ENCODE data around the gene ANKMY1. TPM values are rescaled to one million over a fixed set of nuclear protein-coding genes. Genes with fewer than 3 reads are reported as not detected.

The ANKMY1 gene
- total RNA-seq, 1 experiment from 2014 or later: 28.3 TPM

DNA sequence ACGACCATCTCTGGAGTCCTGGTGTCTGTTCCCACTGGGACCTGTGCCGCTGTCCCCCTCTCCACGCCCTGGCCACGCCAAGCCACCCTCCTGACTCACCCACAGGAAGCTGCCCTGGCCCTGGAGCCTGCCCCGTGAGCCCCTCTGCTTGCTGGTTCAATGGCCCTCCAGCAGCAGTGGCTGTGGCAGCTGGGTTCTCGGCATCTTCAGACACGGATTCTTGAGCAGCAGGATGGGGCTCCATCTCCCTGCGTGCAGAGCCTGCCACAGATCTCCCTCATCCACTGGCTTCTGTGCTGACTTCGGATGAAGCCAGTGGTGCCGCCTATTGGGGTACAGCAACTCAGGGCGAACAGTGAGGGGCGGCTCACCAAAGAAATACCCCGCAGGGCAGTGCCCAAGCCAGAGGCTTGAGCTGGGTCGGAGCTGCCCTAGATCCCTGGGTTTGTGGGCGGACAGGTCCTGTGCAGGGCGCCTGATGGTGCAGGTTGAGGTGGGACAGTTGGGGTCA lies 42.7 kb upstream of the ANKMY1 start (continued):
- TF ChIP-seq RAD21 (IDR thresholded peaks at IDR 0.05; ENCODE audit: low read depth): no peak
- no peak for TF ChIP-seq FOSL1 (IDR thresholded peaks at IDR 0.05; ENCODE audit: low read depth)
- TF ChIP-seq, protein P1, sequence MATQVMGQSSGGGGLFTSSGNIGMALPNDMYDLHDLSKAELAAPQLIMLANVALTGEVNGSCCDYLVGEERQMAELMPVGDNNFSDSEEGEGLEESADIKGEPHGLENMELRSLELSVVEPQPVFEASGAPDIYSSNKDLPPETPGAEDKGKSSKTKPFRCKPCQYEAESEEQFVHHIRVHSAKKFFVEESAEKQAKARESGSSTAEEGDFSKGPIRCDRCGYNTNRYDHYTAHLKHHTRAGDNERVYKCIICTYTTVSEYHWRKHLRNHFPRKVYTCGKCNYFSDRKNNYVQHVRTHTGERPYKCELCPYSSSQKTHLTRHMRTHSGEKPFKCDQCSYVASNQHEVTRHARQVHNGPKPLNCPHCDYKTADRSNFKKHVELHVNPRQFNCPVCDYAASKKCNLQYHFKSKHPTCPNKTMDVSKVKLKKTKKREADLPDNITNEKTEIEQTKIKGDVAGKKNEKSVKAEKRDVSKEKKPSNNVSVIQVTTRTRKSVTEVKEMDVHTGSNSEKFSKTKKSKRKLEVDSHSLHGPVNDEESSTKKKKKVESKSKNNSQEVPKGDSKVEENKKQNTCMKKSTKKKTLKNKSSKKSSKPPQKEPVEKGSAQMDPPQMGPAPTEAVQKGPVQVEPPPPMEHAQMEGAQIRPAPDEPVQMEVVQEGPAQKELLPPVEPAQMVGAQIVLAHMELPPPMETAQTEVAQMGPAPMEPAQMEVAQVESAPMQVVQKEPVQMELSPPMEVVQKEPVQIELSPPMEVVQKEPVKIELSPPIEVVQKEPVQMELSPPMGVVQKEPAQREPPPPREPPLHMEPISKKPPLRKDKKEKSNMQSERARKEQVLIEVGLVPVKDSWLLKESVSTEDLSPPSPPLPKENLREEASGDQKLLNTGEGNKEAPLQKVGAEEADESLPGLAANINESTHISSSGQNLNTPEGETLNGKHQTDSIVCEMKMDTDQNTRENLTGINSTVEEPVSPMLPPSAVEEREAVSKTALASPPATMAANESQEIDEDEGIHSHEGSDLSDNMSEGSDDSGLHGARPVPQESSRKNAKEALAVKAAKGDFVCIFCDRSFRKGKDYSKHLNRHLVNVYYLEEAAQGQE (IDR thresholded peaks at IDR 0.05; ENCODE audit: low read depth): no peak

DNA sequence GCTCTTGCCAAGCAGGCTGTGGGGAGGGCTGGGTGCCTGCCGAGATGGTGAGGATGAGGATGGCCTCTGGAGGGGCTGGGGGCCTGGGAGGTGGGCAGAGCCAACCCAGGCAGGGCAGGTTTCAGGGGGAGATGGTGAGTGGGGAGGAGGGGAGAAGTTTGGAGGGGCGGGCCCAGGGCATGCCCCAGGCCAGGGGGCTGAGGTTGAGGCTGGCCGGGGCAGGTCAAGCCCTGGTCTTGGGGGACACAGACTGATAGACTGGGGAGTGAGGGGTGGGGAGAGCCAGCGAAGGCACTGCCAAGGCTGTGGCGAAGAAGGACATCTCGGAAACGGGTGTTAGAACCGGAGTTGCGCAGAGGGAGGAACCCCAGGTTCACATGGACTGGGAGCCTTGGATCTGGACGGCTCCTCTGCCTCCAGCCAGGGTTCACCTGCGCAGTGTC lies 41.4 kb upstream of the ANKMY1 start:
- peaks cover 0 to 5% of the 10 kb centered on the region in 2 experiments; a peak in 2 of 4 replicates for H3K4me1 ChIP-seq (ENCODE audit: control insufficient read depth in 1 of 2, insufficient read depth in 2 of 2, low read length in 2 of 2)
- TF ChIP-seq RAD21 (IDR thresholded peaks at IDR 0.05; ENCODE audit: low read depth) (no peak), YY1 (IDR thresholded peaks at IDR 0.05; ENCODE audit: extremely low read depth, insufficient replicate concordance, low read depth, low read length) (no peak), FOSL1 (IDR thresholded peaks at IDR 0.05; ENCODE audit: low read depth) (no peak)
- TF ChIP-seq, protein P2, sequence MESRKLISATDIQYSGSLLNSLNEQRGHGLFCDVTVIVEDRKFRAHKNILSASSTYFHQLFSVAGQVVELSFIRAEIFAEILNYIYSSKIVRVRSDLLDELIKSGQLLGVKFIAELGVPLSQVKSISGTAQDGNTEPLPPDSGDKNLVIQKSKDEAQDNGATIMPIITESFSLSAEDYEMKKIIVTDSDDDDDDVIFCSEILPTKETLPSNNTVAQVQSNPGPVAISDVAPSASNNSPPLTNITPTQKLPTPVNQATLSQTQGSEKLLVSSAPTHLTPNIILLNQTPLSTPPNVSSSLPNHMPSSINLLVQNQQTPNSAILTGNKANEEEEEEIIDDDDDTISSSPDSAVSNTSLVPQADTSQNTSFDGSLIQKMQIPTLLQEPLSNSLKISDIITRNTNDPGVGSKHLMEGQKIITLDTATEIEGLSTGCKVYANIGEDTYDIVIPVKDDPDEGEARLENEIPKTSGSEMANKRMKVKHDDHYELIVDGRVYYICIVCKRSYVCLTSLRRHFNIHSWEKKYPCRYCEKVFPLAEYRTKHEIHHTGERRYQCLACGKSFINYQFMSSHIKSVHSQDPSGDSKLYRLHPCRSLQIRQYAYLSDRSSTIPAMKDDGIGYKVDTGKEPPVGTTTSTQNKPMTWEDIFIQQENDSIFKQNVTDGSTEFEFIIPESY (IDR thresholded peaks at IDR 0.05; ENCODE audit: extremely low read depth, insufficient replicate concordance, low read length): no peak
- TF ChIP-seq, protein P3, sequence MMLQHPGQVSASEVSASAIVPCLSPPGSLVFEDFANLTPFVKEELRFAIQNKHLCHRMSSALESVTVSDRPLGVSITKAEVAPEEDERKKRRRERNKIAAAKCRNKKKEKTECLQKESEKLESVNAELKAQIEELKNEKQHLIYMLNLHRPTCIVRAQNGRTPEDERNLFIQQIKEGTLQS (IDR thresholded peaks at IDR 0.05): no peak
- TF ChIP-seq, protein P1 (IDR thresholded peaks at IDR 0.05; ENCODE audit: low read depth): no peak
- no peaks in the 10 kb centered on the region for H3K79me2 ChIP-seq (ENCODE audit: insufficient read depth, low read length)
- H3K36me3 ChIP-seq (ENCODE audit: control insufficient read depth in 1 of 2, insufficient read depth in 2 of 2, low read length in 2 of 2): no peaks in the 10 kb centered on the region; a peak in 1 of 4 replicates
- ATAC-seq (no peak), DNase-seq (ENCODE audit: low read depth, low spot score) (no peak)
- H3K27me3 ChIP-seq (ENCODE audit: insufficient read depth, low read length): no peaks in the 10 kb centered on the region
- H3K9me2 ChIP-seq (ENCODE audit: insufficient read depth): no peaks in the 10 kb centered on the region
- intact Hi-C loops (cut with micrococcal nuclease): no loop called here
- no TSS peak for BruUV-seq (replicated peaks)
- no peak overlapping the region for H3K4me2 ChIP-seq (ENCODE audit: low read length)
- no peak overlapping the region for H2AFZ ChIP-seq (ENCODE audit: low read depth, low read length, poor library complexity, severe bottlenecking)
- POLR2A ChIA-PET: no interaction called here
- H4K20me1 ChIP-seq (ENCODE audit: insufficient read depth): no peaks in the 10 kb centered on the region
- H3K4me3 ChIP-seq (replicated peaks in 1 of 2; ENCODE audit: low read depth in 1 of 2, low read length in 2 of 2): no peak overlapping the region
- CTCF ChIA-PET: no interaction called here
- RAD21 ChIA-PET (ENCODE audit: low non-redundant PET in 1 of 2, low total read pairs in 2 of 2, uncharacterized antibody in 2 of 2, unreplicated experiment in 2 of 2): no interaction called here
- no peak overlapping the region for H3K27ac ChIP-seq (ENCODE audit: low read depth, low read length)
- no peaks in the 10 kb centered on the region for H3K9me3 ChIP-seq (ENCODE audit: control insufficient read depth in 1 of 2, insufficient read depth in 1 of 2, low read depth in 1 of 2, low read length in 2 of 2)
- no peak overlapping the region for H3K9ac ChIP-seq (ENCODE audit: low read length)

Data from HCT116 (cell line).